C1 segment of cervical spinal cord (tissue), 14 donors: ENCODE results near the gene LAMP1.
"Not testable (repeated sequence)": the region's sequence is repeated elsewhere in the genome, so short reads cannot be mapped to it uniquely, and the experiment has no call there.

ENCODE experiments used
- DNase-seq, 14 donors: peaks; one replicate each; lab custom pipeline; 2025; lab: John Stamatoyannopoulos, UW

The LAMP1 gene, protein sequence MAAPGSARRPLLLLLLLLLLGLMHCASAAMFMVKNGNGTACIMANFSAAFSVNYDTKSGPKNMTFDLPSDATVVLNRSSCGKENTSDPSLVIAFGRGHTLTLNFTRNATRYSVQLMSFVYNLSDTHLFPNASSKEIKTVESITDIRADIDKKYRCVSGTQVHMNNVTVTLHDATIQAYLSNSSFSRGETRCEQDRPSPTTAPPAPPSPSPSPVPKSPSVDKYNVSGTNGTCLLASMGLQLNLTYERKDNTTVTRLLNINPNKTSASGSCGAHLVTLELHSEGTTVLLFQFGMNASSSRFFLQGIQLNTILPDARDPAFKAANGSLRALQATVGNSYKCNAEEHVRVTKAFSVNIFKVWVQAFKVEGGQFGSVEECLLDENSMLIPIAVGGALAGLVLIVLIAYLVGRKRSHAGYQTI

DNA sequence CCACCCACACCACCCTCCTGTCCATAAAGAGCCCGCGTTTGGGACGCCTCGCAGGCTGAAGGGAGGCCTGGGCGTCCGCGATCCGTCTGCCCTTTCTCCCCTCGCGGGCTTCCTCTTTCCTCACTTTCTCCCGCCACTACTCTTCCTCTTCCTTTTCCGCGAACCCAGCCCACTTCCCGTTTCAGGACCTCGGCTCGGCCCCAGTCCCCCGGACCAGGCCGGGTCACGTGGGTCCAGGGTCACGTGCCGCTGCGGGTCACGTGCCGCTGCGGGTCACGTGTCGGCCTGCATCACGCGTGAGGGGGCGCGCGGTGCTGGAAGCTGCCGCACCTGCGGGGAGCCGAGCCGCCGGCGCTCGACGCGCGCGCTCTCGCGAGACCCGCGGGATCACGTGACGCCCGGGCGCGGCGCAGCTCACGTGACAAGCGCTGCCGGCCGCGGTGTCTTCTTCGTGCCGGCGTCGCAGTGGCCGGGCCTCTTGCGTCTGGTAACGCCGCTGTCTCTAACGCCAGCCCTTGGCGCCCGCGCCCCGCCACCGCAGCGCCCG, at the start of gene LAMP1:
LAMP1 (plus strand) TSS at position 417 of the 547 bp plus-strand sequence. CDS start 196 bp downstream, outside the sequence.
- DNase-seq, result peak; percentile 85 to 99 (median 94)

DNA sequence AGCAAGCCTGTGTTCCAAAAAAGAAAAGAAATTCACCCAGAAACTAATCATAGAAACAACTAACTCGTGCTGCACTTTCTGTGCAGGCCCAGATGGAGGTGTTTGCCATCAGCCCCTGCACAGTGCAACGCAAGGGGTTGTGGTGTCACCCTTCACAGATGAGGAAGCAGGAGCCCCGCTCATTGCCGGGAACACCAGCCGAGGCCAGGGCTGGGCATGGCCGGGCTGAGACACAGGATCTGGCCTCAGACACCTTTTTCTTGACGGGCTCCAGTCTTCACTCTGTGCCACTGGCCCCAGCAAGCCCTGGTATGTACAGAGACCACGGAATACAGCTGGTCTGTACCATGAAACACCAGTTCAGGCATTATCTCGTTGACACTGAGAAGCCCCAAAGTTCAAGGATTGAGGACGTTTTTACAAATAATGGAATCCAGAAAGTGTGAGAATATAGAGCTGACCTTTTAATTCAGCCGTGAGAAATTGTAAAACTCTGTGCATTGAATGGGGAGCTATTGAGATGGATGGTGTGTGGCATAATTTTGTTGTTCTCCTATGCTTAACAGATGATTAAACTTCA, 44.4 kb upstream of the LAMP1 start:
- DNase-seq, result no peak

DNA sequence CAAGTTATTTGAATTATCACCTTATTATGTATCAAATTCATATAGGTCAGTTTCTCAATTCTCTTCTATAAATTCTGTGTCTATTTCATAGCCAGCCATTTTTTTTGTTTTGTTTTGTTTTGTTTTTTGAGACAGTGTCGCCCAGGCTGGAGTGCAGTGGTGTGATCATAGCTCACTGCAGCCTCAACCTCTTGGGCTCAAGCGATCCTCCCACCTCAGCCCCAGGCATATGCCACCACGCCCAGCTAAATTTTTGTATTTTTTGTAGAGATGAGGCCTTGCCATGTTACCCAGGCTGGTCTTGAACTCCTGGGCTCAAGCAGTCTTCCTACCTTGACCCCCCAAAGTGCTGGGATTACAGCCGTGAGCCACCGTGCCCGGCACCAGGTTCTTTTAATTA, 39.1 kb upstream of the LAMP1 start:
- DNase-seq, result not testable (repeated sequence)

DNA sequence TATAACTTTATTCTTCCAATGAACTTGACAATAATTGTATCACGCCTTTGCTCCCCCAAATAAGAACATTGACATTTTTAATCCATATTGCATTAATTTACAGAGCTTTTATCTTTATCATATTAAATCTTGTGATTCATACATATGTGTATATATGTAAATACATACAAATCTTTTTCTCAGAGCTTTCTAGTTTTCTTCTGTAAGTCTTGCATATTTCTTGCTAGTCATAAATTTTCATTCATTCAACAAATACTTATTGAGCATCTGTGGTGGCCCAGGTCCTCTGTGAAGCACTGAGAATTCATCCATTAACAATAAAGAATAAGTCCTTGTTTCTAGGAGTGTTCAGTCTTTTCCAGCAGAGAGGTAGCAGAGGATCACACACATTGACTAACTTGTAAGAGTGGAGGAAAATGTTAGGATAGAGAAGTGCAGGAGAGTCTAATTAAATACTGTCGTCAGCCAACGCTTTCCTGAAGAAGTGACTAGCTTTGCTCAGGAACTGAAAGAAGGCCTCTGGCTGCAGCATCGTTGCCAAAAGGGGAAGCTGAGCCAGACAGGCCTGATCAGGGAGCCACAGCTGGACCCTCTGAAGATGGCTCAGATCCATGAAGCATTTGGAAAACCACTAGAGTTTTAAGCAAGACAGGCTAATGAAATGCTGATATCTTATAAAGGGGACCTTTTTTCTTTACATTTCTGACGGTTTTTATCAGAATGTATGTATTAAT, 38.6 kb upstream of the LAMP1 start:
- DNase-seq, result peak in 2 of 14 donors; percentile 3 to 22

DNA sequence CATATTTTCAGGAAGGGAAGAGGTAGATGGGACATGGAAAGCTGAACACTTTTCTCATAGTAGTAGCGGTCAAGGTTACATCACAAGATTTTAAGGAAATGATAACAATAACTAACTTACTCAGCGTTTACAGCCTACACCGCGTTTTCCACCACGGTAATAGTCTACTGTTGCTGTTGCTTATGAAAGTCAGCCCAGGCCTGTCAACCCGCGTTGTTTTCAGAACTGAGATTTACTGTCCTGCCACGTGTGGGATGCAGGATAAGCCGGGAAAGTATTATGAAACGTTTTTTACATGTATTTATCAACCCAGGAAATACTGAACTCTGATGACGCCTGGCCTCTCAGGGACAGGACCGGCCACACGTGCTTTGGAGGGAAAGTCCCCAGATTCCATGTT, 36.0 kb upstream of the LAMP1 start:
- no peak for DNase-seq

DNA sequence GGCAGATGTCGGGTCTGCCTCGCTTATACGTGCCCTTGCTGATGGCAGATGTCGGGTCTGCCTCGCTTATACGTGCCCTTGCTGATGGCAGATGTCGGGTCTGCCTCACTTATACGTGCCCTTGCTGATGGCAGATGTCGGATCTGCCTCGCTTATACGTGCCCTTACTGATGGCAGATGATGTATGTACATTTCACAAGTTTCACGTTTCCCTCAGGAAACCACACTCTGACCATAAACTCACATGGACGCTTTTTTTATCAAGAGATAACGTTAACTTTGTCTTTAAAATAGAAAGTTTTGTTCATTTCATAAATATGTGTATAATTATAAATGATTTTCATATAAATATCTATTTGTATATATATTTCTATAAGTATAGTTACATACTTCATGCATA, 34.0 kb upstream of the LAMP1 start:
- not testable (repeated sequence) for DNase-seq

DNA sequence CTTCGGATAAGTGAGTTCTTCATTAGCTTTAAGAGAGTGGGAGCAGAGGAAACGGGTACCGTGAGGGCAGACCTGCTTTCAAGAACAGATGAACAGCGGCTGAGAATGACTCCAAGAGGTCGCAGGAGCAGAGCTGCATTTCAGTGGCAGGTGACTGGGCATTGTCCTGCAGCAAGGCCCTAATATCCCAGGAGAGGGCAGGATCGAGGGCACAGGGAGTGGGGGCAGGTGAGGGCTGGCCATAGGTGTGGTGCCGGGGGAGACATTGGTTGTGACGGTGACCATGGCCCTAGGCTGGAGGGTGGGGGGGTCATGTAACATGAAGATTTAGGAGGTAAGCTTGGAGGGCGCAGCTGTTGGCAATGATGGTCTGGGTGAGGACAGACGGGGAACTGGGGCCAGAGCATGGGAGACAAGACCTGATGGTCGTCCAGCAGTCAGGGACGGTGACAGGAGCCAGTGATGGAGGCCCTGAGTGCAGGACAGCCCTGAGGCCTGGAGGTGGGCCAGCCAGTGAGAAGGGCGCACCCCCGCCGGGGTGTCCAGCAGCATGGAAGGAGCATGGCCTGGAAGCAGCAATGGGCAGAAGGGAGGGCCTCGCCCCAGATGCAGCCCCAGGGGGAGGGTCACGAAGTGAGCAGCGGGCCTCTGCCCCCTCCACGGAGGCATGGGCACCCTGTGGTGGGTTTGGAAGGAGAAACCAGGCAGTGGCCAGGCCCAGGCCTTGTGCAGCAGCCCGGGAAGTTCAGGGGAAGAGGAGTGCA, 29.2 kb upstream of the LAMP1 start:
- no peak for DNase-seq

DNA sequence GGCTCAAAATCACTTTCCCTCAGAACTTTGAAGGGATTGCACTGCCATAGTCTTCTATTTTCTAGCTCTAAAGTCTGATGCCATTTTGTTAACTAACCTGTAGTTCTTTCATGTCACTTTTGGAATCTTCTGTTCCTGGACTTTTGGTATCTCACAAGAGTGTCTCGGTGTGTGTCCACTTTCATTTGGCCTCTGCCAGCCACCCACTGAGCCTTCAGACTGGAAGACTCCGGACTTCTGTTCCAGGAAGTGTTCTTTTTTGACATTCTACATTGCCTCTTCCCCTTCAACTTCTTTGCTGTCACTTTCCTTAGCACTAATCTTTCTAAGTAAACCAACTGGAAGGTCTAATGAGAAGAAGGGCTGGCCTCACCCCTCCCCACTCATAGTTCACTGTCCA, 25.0 kb upstream of the LAMP1 start:
- no peak for DNase-seq

DNA sequence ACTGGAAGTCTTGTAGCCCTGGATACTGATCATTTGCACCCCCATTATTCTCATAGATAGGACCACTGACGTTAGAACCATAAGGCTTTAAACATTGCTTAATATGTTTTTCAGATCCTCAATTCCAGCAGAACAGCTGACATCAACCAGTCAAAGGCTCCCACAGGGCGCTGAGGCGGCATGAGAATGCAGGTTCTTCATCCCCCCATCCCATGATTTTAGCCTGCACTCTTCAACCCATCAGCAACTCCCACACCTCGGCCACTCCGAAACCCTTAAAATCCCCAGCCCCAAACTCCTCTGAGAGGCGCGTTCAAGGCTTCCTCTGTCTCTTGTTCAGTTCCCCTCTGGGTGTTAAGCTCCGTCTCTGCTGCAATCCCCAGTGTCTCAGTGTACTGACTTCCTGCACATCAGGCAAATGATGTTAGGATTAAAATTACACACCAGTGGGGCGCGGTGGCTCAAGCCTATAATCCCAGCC, 24.3 kb upstream of the LAMP1 start:
- DNase-seq, result peak in 1 of 14 donors; percentile 34

- peak in 1 of 14 donors; percentile 26 for DNase-seq
Observed at GRCh38 chr13:113273321-113273720, 23.7 kb upstream of the LAMP1 start.

GRCh38 chr13:113273851-113274590, 23.0 kb upstream of the LAMP1 start:
- peak in 3 of 14 donors; percentile 7 to 57 (median 25) for DNase-seq

DNA sequence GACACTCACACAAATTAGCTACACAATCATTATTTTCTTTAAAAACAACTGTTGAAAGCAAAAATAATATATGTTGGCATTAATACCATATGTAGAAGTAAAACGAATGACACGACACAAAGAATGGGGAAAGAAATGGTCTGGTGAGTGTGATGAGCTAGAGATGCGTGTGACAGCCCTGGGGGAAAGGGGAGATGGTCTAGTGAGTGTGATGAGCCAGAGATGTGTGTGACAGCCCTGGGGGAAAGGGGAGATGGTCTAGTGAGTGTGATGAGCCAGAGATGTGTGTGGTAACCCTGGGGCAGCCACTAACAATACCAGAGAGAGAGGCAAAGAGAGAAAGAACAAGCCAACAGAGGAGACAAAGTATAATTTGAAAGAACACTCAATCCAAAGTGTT, 22.3 kb upstream of the LAMP1 start:
- DNase-seq, result no peak

DNA sequence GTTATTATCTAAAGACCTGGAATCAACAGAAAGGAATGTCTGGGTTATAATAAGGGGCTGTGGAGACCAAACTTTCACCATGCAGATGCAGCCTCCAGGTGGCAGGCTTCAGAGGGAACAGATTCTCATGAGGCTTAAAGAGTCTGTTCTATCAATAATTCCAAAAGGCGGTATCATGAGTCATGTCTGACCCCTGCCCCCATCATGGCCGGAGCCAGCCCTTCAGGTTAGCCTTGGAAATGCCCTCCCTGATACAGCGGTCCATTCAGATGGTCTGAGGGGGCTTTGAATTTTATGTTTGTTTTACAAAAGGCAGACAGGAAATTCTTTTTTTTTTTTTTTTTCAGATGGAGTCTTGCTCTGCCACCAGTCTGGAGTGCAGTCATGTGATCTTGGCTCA, 21.7 kb upstream of the LAMP1 start:
- DNase-seq, result no peak

DNA sequence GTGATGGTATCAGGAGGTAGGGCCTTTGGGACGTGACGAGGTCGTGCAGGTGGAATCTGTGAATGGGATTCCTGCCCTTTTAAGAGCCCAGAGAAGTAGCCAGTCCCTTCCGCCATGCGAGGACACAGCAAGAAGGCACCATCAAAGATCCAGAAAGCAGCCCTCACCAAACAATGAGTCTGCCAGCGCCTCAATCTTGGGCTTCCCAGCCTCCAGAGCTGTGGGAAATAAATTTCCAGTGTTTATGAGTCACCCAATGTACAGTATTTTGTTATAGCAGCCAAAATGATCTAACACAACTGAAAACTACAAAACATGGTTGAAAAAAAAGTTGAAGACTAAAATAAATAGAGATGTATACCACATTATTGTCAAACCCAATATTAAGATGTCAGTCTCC, 16.9 kb upstream of the LAMP1 start:
- DNase-seq, result no peak

DNA sequence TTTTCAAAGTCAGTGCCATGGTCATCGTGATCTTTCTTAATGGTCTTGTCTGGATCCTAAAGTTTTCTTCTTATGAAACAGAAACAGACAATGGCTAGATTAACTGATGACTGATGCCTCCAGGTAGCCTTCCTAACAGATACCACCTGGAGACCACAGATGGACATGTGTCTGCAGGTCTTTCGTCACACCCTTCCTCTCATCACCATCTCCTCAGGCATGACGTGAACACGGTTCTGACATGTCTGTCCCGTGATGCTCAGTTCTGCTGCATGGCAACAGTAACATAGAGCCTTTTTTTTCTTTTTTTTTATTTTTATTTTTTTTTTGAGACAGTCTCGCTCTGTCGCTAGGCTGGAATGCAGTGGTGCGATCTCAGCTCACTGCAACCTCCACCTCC, 13.1 kb upstream of the LAMP1 start:
- DNase-seq, result no peak

DNA sequence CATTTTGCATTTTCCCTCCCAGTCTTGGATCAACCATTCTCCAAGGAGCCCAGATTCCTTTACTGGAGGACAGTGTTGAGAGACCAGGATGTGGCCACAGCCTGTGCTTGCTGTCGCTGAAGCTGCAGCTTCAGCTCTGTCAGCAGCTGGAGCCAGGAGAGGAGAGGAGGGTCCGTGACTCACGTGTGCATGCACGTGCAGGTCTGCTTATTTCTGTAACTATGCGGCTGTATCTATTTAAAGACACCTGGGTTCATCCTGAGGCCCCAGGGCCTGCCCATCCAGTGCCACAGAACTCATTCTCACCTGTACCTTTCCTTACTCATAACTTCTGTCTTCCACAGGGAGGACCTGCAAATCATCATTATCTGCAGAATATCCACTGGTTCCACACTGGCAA, 8.2 kb upstream of the LAMP1 start:
- no peak for DNase-seq

- DNase-seq, result no peak
Observed at GRCh38 chr13:113291129-113291528, 5.9 kb upstream of the LAMP1 start.

DNA sequence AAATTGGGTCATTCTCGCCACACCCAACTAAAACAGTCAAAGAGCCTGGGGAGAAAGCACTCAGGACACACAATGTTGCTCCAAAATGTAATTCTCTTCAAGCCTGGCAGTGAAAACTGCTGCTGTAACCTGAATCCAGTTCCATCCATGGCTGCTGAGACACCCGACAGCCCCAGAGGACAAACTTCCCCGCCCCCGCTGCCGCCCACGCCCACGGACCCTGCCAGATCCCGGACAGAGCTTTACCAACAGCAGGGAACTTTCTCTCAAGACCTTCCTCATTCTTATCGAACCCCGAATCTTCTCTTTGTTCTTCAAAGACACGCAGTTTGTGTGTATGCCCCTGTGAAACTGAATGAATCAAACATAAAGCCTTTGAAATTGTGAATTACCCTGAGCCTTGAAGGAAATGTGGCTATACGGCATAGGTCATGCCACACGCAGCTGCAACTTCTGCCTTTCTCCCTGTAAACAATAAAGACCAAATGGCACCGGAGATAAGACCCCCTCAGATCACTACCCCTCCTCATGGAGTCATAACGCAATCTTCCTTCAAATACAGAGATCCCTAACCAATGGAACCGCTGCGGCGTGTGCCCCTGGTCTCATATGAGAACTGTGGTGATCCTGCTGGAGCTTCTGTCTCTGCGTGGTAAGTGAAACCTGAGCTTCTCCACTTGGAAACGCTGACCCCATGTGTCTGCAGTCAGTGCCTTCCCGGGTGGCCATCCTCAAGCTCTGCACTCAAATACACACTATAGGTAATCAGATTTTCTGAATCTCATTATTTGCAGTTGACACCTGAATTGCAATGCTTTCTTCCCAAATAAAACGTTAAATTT, 4.8 kb upstream of the LAMP1 start:
- DNase-seq, result peak in 4 of 14 donors; percentile 7 to 16 (median 8)

- DNase-seq, result no peak
Observed at GRCh38 chr13:113293686-113294085, 3.4 kb upstream of the LAMP1 start.

- no peak for DNase-seq
Observed at GRCh38 chr13:113295776-113296175, 1.3 kb upstream of the LAMP1 start.
